ENCODE measurements around the gene AHCYL2. TPM values are rescaled to one million over a fixed set of nuclear protein-coding genes. Genes with fewer than 3 reads are reported as not detected.

Gene AHCYL2
- total RNA-seq, 1 experiment from 2014 or later, result 20.2 TPM

DNA sequence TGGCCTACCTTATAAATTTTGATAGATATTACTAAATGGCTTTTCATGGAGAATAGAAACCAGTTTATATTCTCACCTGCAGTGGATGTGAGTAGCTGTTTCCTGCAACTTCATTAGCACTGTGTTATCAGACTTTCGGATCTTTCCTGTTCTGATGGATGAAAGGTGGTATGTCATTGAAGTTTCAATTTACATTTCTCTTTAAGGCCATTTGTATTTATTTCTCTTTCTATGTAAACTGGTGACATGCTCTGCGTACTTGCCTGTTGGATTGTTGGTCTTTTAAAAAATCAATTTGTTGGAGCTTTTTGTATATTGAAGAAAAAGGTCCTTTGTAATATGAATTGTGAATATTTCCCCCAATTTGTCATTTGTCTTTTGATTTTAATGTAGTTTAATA, 113.6 kb downstream of the AHCYL2 start:
- ChIA-PET CTCF (no interaction called here), POLR2A (no interaction called here)
- no TSS peak for BruUV-seq (replicated peaks)
- Histone ChIP-seq H3K36me3 (ENCODE audit: control insufficient read depth, insufficient read depth, low read length) (no peaks in the 10 kb centered on the region), H3K9me3 (ENCODE audit: control insufficient read depth, insufficient read depth, low read depth, low read length) (no peaks in the 10 kb centered on the region), H3K4me3 (ENCODE audit: low read depth in 2 of 2, low read length in 2 of 2) (no peak overlapping the region), H3K27ac (ENCODE audit: low read length) (no peak overlapping the region), H3K27me3 (ENCODE audit: control insufficient read depth, insufficient read depth, low read length) (no peaks in the 10 kb centered on the region), H3K4me1 (ENCODE audit: control insufficient read depth, insufficient read depth, low read length) (no peaks in the 10 kb centered on the region)
- ATAC-seq, result no peak
- in situ Hi-C loops (cut with HindIII; ENCODE audit: low pct_unique_long_range_greater_than_20kb, low sequenced_read_pairs) (no loop called here), intact Hi-C loops (cut with micrococcal nuclease; ENCODE audit: unreplicated experiment) (no loop called here)
- TF ChIP-seq, protein P1, sequence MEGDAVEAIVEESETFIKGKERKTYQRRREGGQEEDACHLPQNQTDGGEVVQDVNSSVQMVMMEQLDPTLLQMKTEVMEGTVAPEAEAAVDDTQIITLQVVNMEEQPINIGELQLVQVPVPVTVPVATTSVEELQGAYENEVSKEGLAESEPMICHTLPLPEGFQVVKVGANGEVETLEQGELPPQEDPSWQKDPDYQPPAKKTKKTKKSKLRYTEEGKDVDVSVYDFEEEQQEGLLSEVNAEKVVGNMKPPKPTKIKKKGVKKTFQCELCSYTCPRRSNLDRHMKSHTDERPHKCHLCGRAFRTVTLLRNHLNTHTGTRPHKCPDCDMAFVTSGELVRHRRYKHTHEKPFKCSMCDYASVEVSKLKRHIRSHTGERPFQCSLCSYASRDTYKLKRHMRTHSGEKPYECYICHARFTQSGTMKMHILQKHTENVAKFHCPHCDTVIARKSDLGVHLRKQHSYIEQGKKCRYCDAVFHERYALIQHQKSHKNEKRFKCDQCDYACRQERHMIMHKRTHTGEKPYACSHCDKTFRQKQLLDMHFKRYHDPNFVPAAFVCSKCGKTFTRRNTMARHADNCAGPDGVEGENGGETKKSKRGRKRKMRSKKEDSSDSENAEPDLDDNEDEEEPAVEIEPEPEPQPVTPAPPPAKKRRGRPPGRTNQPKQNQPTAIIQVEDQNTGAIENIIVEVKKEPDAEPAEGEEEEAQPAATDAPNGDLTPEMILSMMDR (IDR thresholded peaks at IDR 0.05), result no peak
- TF ChIP-seq SIN3A (IDR thresholded peaks at IDR 0.05; ENCODE audit: borderline replicate concordance, insufficient read depth, low read depth, low read length) (no peak), TCF7L2 (IDR thresholded peaks at IDR 0.05; ENCODE audit: low read depth, low read length) (no peak), POLR2AphosphoS5 (IDR thresholded peaks at IDR 0.05; ENCODE audit: low read depth, low read length) (no peak)
- TF ChIP-seq, protein P2, sequence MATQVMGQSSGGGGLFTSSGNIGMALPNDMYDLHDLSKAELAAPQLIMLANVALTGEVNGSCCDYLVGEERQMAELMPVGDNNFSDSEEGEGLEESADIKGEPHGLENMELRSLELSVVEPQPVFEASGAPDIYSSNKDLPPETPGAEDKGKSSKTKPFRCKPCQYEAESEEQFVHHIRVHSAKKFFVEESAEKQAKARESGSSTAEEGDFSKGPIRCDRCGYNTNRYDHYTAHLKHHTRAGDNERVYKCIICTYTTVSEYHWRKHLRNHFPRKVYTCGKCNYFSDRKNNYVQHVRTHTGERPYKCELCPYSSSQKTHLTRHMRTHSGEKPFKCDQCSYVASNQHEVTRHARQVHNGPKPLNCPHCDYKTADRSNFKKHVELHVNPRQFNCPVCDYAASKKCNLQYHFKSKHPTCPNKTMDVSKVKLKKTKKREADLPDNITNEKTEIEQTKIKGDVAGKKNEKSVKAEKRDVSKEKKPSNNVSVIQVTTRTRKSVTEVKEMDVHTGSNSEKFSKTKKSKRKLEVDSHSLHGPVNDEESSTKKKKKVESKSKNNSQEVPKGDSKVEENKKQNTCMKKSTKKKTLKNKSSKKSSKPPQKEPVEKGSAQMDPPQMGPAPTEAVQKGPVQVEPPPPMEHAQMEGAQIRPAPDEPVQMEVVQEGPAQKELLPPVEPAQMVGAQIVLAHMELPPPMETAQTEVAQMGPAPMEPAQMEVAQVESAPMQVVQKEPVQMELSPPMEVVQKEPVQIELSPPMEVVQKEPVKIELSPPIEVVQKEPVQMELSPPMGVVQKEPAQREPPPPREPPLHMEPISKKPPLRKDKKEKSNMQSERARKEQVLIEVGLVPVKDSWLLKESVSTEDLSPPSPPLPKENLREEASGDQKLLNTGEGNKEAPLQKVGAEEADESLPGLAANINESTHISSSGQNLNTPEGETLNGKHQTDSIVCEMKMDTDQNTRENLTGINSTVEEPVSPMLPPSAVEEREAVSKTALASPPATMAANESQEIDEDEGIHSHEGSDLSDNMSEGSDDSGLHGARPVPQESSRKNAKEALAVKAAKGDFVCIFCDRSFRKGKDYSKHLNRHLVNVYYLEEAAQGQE (IDR thresholded peaks at IDR 0.05; ENCODE audit: insufficient read depth in 1 of 2, low read depth in 2 of 2, low read length in 1 of 2), result no peak
- DNase-seq (ENCODE audit: low read depth, low spot score), result no peak

DNA sequence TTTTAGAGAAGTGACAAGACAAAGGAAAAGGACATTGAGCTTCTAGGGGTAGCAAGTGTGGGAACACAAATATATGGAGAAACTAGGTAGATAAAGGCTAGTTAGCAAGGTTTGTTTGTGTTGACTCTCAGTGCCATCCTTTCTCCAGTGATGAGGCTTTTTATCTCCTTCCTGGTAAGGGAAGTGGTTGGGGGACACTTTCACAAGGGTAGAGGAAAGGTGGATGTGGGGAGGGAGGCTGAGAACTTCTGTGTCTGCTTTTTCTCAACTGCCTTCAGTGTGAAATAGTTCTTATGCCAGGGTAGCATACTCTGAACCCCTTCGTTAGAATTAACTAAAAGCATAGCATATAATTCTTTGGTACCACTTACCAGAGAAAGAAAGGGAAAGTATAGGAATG, 116.4 kb downstream of the AHCYL2 start:
- POLR2A ChIA-PET, result no interaction called here
- no peaks in the 10 kb centered on the region for H3K4me1 ChIP-seq (ENCODE audit: control insufficient read depth, insufficient read depth, low read length)
- DNase-seq (ENCODE audit: low read depth, low spot score), result no peak

More for the DNA sequence above, 116.4 kb downstream of the AHCYL2 start:
- H3K27ac ChIP-seq (ENCODE audit: low read length), result no peak overlapping the region
- no TSS peak for BruUV-seq (replicated peaks)
- in situ Hi-C loops (cut with HindIII; ENCODE audit: low pct_unique_long_range_greater_than_20kb, low sequenced_read_pairs) (no loop called here), intact Hi-C loops (cut with micrococcal nuclease; ENCODE audit: unreplicated experiment) (no loop called here)
- H3K4me3 ChIP-seq (ENCODE audit: low read depth in 2 of 2, low read length in 2 of 2), result no peak overlapping the region
- H3K9me3 ChIP-seq (ENCODE audit: control insufficient read depth, insufficient read depth, low read depth, low read length), result no peaks in the 10 kb centered on the region
- no peak for ATAC-seq
- TF ChIP-seq POLR2AphosphoS5 (IDR thresholded peaks at IDR 0.05; ENCODE audit: low read depth, low read length) (no peak), SIN3A (IDR thresholded peaks at IDR 0.05; ENCODE audit: borderline replicate concordance, insufficient read depth, low read depth, low read length) (no peak)
- CTCF ChIA-PET, result no interaction called here
- no peaks in the 10 kb centered on the region for H3K36me3 ChIP-seq (ENCODE audit: control insufficient read depth, insufficient read depth, low read length)
- no peaks in the 10 kb centered on the region for H3K27me3 ChIP-seq (ENCODE audit: control insufficient read depth, insufficient read depth, low read length)
